GM13976 (cell line): ENCODE data around the gene CELF6.

Experiments
- DNase-seq: peaks from one replicate; pipeline ENCODE4 v3.0.0; 2012; ENCODE audit warnings: low spot score
- CTCF ChIP-seq: IDR thresholded peaks from 2 replicates; pipeline ENCODE4 v1.5.1; 2012; ENCODE audit warnings: borderline replicate concordance, mild to moderate bottlenecking; ENCODE audit not compliant: insufficient read depth; ENCODE audit errors: extremely low read depth, missing control alignments, control extremely low read depth
- in situ Hi-C: fragments of 300-500 bp; cut with MboI; formaldehyde crosslinking; loops from one replicate; pipeline ENCODE4 v1.12.0; 2022; ENCODE audit warnings: low sequenced_read_pairs, mixed read lengths, inconsistent platforms; ENCODE audit not compliant: unreplicated experiment

CELF6 gene

GRCh38 chr15:72331021-72331420, 11.1 kb upstream of the CELF6 start:
- in situ Hi-C loops = no loop called here
- no peak for TF ChIP-seq CTCF
- DNase-seq = no peak

- TF ChIP-seq CTCF = no peak
- in situ Hi-C loops = no loop called here
- no peak for DNase-seq
Observed at GRCh38 chr15:72323752-72324151, 3.8 kb upstream of the CELF6 start.

- in situ Hi-C loops = no loop called here
- no peak for TF ChIP-seq CTCF
- DNase-seq = peak; percentile 80
Observed at GRCh38 chr15:72319360-72319984, 485 bp downstream of the CELF6 start.

GRCh38 chr15:72318408-72318942, 1.5 kb downstream of the CELF6 start:
- no peak for DNase-seq
- no peak for TF ChIP-seq CTCF
- in situ Hi-C loops = no loop called here

- in situ Hi-C loops = no loop called here
- DNase-seq = no peak
- TF ChIP-seq CTCF = no peak
Observed at GRCh38 chr15:72315706-72316370, 4.1 kb downstream of the CELF6 start.

- in situ Hi-C loops = no loop called here
- TF ChIP-seq CTCF = no peak
- DNase-seq = no peak
Observed at GRCh38 chr15:72313881-72314280, 6.1 kb downstream of the CELF6 start.

GRCh38 chr15:72313448-72313840, 6.5 kb downstream of the CELF6 start:
- no peak for DNase-seq
- in situ Hi-C loops = no loop called here
- TF ChIP-seq CTCF = no peak
